Measurements from ENCODE around the gene LRRC8D.

- TF ChIP-seq POLR2AphosphoS5 (IDR thresholded peaks at IDR 0.05) (no peak), POLR2A (IDR thresholded peaks at IDR 0.05) (no peak), CTCF (IDR thresholded peaks at IDR 0.05) (no peak)
These were observed 5.2 kb upstream of the LRRC8D start for GRCh38 chr1:89815611-89816010.
